Stimulated activated CD4-positive, alpha-beta T cell treated with anti-CD3 and anti-CD28 coated beads, Interleukin-4, amount 100 ng/mL, for 48 hours (primary cell): ENCODE data around the gene PRXL2A.
"Not testable (repeated sequence)": the region's sequence is repeated elsewhere in the genome, so short reads cannot be mapped to it uniquely, and the experiment has no call there.

Source experiments
- DNase-seq, 2 donors: peaks; one replicate each; pipeline ENCODE4 v3.0.0-alpha.2; 2020; ENCODE audit warnings: low read depth in 2 of 2

The PRXL2A gene

GRCh38 chr10:80411267-80411668 lies 2.9 kb downstream of the PRXL2A start:
- no peak for DNase-seq

DNA sequence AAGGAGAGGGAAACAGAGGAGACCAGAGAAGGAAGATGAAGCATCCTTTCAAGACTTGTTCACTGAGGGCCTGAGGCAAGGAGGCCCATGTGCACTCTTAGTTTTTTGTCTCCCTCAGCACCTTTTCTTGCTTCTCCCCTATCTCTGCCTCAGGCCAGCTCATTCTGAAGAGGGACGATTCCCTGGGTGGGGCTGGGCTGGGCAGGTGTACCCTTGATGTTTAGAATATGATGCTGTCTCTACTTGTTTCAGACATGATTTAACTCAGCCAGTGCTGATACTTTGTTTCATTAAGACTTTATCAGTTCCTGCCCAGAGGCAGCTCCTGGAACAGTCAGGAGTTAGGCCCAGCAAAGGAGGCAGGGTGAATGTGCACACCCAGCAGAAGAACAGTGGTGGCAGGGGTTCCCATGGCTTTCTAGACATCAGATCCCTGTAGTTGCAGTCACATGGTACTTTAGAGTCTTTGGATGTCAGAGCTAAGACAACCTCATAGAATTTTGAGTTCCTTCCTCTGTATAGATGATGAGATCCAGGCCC lies 3.4 kb downstream of the PRXL2A start:
- no peak for DNase-seq

DNA sequence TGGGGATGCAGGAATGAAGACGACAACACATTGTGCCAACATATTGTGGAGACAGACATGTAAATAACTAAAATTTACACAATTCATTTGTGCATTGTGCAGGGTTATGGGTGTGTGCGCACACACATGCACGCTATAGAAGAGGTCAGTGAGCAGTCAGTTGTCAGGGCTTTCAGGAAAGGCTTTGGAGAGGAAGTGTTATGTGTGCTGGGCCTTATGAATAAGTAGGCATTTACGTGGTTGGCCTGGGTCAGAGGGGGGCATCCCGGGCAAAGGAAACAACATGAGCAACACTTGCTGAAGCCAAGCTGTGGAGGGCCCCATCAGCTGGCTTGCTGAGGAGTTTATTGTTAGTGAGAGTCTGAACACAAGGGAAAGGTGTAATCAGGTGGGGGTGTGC lies 4.1 kb downstream of the PRXL2A start:
- DNase-seq = no peak

DNA sequence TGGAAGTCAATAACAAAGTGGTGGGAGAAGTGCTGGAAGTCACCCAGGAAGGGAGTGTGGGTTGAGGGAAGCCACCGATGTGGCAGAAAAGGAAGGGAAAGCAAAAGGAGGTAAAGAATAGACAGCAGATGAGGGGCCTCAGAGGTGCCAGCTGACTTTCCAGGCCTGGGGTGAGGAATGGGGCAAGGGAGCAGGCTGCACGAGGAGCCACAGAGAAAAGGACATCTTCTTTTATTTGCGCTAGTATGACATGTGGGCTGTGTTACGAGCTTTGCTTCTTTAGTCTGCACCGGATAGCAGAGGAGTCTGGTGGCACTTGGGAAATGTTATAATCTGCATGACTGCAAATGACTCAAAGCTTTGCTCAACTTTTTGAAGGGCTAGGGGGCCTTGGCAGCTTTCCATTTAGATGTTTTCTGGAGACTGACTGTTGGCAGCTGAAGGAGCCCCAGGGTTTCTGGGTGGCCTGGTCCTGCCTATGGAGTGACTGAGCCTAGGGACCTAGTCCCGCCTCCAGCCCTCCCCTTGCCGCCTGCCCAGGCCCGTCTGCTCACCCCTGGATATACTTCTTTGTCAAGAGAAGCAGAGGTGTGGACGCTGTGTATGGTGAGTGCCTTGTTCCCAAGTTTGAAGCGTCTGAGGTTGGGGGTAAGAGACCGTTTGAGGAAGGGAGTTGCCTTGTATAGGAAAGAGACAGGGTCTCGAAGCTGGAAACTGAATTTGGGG lies 5.1 kb downstream of the PRXL2A start:
- DNase-seq = no peak

GRCh38 chr10:80414142-80414895 lies 6.0 kb downstream of the PRXL2A start:
- no peak for DNase-seq

GRCh38 chr10:80415734-80416478 lies 7.6 kb downstream of the PRXL2A start:
- DNase-seq = no peak

DNA sequence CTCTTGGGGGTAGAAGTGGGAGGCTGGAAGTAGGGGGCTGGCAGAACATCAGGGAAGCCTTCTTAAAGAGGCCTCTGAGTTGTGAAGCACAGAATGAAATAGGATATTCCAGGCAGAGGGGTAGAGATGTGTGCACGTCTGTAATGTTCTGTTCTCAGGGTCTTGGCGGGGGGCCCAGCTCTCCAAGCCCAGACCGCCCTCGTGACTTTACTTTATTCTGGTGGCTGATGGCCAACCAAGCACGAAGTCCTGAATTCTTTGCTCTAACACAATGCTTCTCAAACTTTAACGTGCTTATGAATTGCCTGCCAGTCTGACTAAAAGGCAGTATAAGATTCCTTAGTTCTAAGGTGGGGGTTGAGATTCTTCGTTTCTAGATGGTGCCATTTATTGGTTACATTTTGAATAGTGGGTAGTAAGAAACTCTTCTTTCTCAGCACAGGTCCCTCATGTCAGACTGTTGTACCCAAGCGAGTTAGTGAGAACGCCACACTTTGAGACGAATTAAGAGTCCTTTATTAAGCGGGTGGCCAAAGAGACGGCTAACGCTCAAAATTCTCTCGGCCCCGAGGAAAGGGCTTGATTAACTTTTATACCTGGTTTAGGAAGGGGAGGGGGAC lies 8.2 kb downstream of the PRXL2A start:
- no peak for DNase-seq

- not testable (repeated sequence) for DNase-seq
Observed at GRCh38 chr10:80417256-80417655, 8.9 kb downstream of the PRXL2A start.

DNA sequence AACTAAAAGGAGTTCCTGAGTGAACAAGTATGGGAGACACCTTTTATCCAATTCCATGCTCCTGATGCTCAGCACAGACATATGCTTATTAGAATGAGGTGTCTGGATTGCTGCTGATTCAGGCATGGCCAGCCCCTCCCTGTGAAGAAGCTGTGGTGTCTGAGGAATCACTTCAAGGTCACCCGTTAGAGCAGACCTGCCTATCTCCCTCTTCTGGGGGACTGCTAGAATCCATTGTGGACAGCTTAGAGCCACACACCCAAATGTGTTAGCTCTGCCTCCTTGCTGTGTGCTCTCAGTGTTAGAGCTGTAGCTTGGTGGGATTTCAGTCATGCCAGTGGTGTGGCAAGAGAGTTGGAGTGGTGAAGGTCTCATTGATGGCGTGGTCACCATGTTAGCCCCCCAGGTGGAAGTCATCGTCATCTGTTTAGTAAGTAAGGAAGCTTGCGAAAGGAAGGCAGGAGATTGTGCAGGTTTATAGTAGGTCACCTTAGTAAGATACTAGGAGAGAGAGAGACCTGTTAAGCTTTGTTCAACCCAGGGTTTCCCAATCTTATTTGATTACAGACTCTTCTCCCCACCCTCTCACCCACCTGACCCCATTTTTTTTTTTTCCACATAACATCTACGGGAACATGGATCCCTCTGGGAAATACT lies 12.8 kb downstream of the PRXL2A start:
- no peak for DNase-seq

DNA sequence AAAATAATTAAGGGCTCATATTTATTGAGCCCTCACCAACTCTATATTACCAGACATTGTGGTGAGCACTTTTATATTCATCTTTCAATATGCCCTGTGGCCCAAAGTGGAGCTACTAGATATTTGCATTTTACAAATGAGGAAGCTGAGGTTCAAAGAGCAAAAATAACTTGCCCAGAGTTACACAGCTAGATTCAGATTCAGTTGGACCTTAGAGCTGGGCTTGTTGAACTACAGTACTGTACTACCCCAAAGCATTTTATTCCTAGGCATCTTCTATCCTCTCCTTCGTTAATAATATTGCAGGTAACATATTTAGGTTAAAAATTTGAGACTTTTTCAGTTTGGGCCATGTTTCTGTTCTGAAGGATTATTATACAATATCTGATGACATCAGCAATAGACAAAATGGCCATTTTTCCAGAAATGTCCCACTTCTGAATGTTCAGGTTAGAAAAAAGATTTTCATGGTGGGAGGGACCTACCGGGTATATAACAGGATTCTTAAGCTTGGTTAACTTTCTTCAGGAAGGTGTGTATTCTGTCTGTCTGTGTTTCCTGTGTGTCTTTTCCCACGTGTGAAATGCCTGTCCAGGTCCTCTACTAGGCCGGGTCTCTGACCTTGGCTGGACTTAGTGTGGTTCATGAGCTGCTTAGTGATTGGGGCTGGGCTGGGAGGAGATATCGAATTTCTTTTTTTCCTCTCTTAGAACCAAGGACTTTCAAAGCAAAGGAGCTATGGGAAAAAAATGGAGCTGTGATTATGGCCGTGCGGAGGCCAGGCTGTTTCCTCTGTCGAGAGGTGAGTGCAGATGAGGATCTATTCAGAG lies 13.6 kb downstream of the PRXL2A start:
- no peak for DNase-seq

DNA sequence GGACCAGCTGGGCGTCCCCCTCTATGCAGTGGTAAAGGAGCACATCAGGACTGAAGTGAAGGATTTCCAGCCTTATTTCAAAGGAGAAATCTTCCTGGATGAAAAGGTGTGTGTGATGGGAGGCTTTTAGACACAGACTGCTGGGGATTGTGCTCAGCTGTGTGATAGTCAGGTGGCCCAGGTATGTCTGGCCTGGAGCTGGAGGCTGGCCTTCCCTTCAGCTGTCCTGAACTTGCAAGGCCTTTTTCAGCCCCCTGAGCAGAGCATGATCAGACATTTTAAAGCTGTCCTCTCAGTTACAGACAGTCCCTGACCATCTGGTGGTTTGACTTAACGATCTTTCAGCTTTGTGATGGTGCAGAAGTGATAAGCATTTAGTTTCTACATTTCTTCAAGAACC lies 17.6 kb downstream of the PRXL2A start:
- DNase-seq = no peak

DNA sequence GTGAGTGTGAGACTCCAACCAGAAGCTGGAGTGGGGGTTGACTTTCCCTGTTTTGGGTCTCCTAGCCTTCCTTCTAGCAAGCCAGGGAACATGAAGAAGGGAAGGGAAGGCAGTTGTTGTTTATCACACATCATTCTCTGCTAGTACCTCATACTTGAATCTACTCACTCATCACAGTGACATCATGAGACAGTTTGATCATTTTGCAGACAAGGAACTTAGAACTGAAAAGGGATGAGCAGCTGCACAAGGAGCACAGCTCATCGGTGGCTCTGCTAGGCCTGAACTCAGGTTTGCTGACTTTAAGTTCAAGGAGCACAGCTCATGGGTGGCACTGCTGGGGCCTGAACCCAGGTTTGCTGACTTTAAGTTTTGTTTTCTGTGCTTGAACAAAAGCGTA lies 19.2 kb downstream of the PRXL2A start:
- no peak for DNase-seq

- DNase-seq = no peak
Observed at GRCh38 chr10:80429521-80429973, 21.2 kb downstream of the PRXL2A start.

GRCh38 chr10:80433134-80433533 lies 24.8 kb downstream of the PRXL2A start:
- no peak for DNase-seq

DNA sequence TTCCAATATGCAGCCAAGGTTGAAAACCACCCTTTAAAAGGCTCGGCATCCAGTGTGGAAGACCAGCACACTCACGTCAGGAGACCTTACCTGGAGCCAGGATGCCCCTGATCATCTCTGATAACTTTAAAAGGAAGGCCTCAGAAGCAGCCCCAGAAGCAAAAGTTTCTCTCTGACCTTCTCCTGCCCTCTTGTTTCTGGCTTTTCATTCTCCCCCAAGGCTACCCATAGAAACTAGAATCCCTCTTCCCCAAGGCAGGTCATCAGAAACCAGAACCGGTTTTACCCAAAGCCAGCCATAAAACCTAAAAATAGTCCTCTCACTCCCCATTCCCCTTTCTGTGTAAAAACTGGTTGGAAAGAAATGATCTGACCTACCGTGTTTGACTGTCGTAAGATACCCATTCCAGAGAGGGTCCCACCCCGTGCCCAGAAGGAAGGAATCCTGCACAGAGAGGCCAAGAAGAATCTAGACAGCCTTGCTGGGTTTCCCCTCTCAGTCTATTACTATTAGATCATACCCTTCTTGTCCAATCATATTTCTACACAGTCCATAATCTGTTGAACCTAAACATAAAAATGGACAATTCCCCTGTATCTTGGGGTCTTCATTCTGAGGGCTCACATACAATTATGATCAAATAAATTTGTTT lies 28.2 kb downstream of the PRXL2A start:
- no peak for DNase-seq

GRCh38 chr10:80437227-80437626 lies 28.9 kb downstream of the PRXL2A start:
- DNase-seq = no peak

- no peak for DNase-seq
Observed at GRCh38 chr10:80441831-80442230, 33.5 kb downstream of the PRXL2A start.

DNA sequence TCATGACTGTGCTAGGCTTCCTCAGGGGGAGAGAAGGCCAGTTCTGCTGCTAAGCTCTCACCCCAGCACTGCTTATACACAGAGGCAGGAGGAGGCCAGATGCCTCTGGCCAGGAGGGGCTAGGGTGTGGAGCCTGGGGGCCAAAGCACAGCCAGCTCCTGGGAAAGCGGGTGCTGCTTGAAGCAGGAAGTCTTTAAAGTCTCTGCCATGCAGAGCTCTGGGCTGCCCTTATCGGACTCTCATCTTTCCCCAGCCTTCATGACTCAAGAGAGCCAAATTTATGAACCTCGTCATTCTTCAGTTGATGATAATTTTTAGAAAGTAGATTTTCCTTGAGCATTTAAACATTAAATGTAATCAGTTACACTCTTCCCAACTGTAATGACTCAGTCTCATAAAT lies 34.5 kb downstream of the PRXL2A start:
- DNase-seq = no peak

DNA sequence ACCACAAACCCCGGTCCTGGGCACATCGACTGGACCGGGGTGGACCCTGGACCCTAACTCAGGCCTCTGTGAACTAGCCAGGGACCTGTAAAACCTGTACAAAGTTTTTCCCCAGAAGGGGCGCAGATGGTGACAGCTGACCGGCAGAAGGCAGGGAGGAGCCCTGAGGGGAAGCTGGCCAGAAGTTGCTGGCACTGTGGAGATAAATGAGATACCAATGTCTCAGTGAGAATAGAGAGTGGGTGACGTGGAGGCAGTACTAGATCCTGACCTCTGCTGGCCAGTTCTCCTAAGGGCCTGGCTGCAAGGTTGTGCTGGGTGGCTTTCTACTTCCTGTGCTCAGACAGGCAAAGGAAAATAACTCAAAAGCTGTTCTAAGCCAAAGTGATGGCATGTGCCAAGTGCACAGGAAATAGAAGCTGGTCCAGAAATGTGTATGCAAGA lies 35.2 kb downstream of the PRXL2A start:
- no peak for DNase-seq

DNA sequence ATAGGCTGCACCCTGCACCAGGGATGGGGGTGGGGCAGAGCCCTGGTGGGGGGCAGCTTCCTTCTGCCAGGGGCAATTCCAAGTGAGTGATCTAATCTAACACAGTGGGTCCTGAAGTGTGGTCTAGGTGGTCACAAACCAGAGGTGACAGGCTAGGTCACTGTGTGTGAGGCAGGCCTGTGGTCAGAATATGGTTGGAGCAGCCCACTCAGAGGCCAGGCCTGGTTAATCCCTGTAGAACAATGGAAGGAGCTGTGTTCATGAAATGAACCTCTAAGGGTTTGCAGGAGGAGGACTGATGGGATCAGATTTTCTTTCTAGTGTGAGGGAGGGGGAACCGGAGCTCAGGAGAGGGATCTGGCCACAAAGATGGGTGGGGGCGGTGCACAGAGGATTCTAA lies 35.8 kb downstream of the PRXL2A start:
- no peak for DNase-seq
